ENCODE data around the gene PARD3.
"Not testable (repeated sequence)": the region's sequence is repeated elsewhere in the genome, so short reads cannot be mapped to it uniquely, and the experiment has no call there.

The PARD3 gene

GRCh38 chr10:34078745-34079470 is 736.2 kb downstream of the PARD3 start:
- no peak for DNase-seq (ENCODE audit: low read depth in 2 of 2)

GRCh38 chr10:34078017-34078744 is 736.9 kb downstream of the PARD3 start:
- DNase-seq (ENCODE audit: low read depth in 2 of 2) = no peak

- DNase-seq (ENCODE audit: low read depth in 2 of 2) = no peak
These were observed 738.7 kb downstream of the PARD3 start for GRCh38 chr10:34076443-34076842.

- DNase-seq (ENCODE audit: low read depth in 2 of 2) = no peak
These were observed 739.7 kb downstream of the PARD3 start for GRCh38 chr10:34075254-34075926.

- no peak for DNase-seq (ENCODE audit: low read depth in 2 of 2)
These were observed 741.0 kb downstream of the PARD3 start for GRCh38 chr10:34074051-34074450.

- not testable (repeated sequence) for DNase-seq (ENCODE audit: low read depth in 2 of 2)
These were observed 747.4 kb downstream of the PARD3 start for GRCh38 chr10:34067741-34068140.

- DNase-seq (ENCODE audit: low read depth in 2 of 2) = no peak
These were observed 751.5 kb downstream of the PARD3 start for GRCh38 chr10:34063592-34063991.

- DNase-seq (ENCODE audit: low read depth in 2 of 2) = no peak
These were observed 753.3 kb downstream of the PARD3 start for GRCh38 chr10:34061841-34062240.

Data from stimulated activated CD4-positive, alpha-beta T cell treated with anti-CD3 and anti-CD28 coated beads, Interleukin-1b, Interleukin-23, amount 100 ng/mL, for 1 hour (primary cell).